Neural cell (in vitro differentiated cells): ENCODE measurements around the gene HSD17B13. TPM values are rescaled to one million over a fixed set of nuclear protein-coding genes. Genes with fewer than 3 reads are reported as not detected.

Experiments used
- H2AFZ ChIP-seq: fragments of 200-600, 300-800 bp; sonication (generic), shearing (Covaris generic); 2 replicates; pipeline ENCODE4 v1.6.0; 2014; ENCODE audit warnings: low read depth, mild to moderate bottlenecking, antibody characterized with exemption, low read length, moderate library complexity
- H3F3A ChIP-seq: fragments of 200-600 bp; shearing (Covaris generic); 2 replicates; pipeline ENCODE4 v1.6.1; 2016; ENCODE audit warnings: mild to moderate bottlenecking, moderate library complexity, mixed read lengths, antibody characterized with exemption, low read length; ENCODE audit not compliant: insufficient read depth, poor library complexity, severe bottlenecking
- H3K27ac ChIP-seq: fragments of 200-600, 300-800 bp; sonication (generic), shearing (Covaris generic); 2 replicates; pipeline ENCODE4 v1.5.1; 2014; ENCODE audit warnings: mild to moderate bottlenecking, low read length, moderate library complexity
- H3K27me3 ChIP-seq: fragments of 300-800, 200-600 bp; sonication (generic), shearing (Covaris generic); 2 replicates; pipeline ENCODE4 v1.6.0; 2014; ENCODE audit warnings: mild to moderate bottlenecking, low read depth, low read length, moderate library complexity; ENCODE audit not compliant: insufficient read depth
- H3K36me3 ChIP-seq: fragments of 300-800, 200-600 bp; sonication (generic), shearing (Covaris generic); 2 replicates; pipeline ENCODE4 v1.5.1; 2014; ENCODE audit warnings: mild to moderate bottlenecking, antibody characterized with exemption, low read length, moderate library complexity; ENCODE audit not compliant: insufficient read depth
- H3K4me2 ChIP-seq: fragments of 300-800, 200-600 bp; sonication (generic), shearing (Covaris generic); 2 replicates; pipeline ENCODE4 v1.6.0; 2014; ENCODE audit warnings: mild to moderate bottlenecking, low read length
- H3K4me3 ChIP-seq: fragments of 300-800, 200-600 bp; sonication (generic), shearing (Covaris generic); 2 replicates; pipeline ENCODE4 v1.5.1; 2014; ENCODE audit warnings: mild to moderate bottlenecking, low read length, moderate library complexity
- H3K79me2 ChIP-seq: fragments of 200-600 bp; shearing (Covaris generic); replicated peaks from 2 replicates; pipeline ENCODE4 v1.6.0; 2014; ENCODE audit warnings: mild to moderate bottlenecking, low read length, moderate library complexity; ENCODE audit not compliant: insufficient read depth
- H3K9ac ChIP-seq: fragments of 300-800, 200-600 bp; sonication (generic), shearing (Covaris generic); 2 replicates; pipeline ENCODE4 v1.6.1; 2016; ENCODE audit warnings: mild to moderate bottlenecking, low read length, mixed read lengths
- H3K9me2 ChIP-seq: fragments of 200-600 bp; shearing (Covaris generic); 2 replicates; pipeline ENCODE4 v1.6.1; 2016; ENCODE audit warnings: mild to moderate bottlenecking, low read length, mixed read lengths; ENCODE audit not compliant: insufficient read depth
- H3K9me3 ChIP-seq: fragments of 200-600, 300-800 bp; sonication (generic), shearing (Covaris generic); 2 replicates; pipeline ENCODE4 v1.6.1; 2016; ENCODE audit warnings: mild to moderate bottlenecking, mixed run types, low read length, moderate library complexity, mixed read lengths
- H4K20me1 ChIP-seq: fragments of 200-600 bp; shearing (Covaris generic); 2 replicates; pipeline ENCODE4 v1.6.1; 2016; ENCODE audit warnings: mild to moderate bottlenecking, mixed run types; ENCODE audit not compliant: insufficient read depth
- CTCF ChIP-seq: fragments of 450-650 bp; IDR thresholded peaks from 2 replicates; pipeline ENCODE4 v1.5.1; 2014; ENCODE audit warnings: antibody characterized with exemption, mild to moderate bottlenecking, moderate library complexity; ENCODE audit not compliant: poor library complexity, severe bottlenecking
- EP300 ChIP-seq: fragments of 450-650 bp; conservative IDR thresholded peaks from 2 replicates; pipeline ENCODE4 v1.6.1; 2014; ENCODE audit warnings: antibody characterized with exemption, mild to moderate bottlenecking, moderate library complexity; ENCODE audit not compliant: poor library complexity, severe bottlenecking
- EZH2 ChIP-seq: fragments of 200-600, 300-800 bp; shearing (Covaris generic), sonication (generic); IDR thresholded peaks from 2 replicates; pipeline ENCODE4 v1.6.1; 2014; ENCODE audit warnings: antibody characterized with exemption, low read length, borderline replicate concordance, mild to moderate bottlenecking; ENCODE audit not compliant: insufficient read depth, poor library complexity, severe bottlenecking
- MXI1 ChIP-seq: fragments of 450-650 bp; conservative IDR thresholded peaks from 2 replicates; pipeline ENCODE4 v1.6.1; 2014; ENCODE audit warnings: antibody characterized with exemption, mild to moderate bottlenecking; ENCODE audit not compliant: poor library complexity, severe bottlenecking
- POLR2AphosphoS5 ChIP-seq: IDR thresholded peaks from 2 replicates; pipeline ENCODE4 v1.6.1; 2012
- RAD21 ChIP-seq: fragments of 450-650 bp; conservative IDR thresholded peaks from 2 replicates; pipeline ENCODE4 v1.6.1; 2014; ENCODE audit warnings: antibody characterized with exemption, mild to moderate bottlenecking, moderate library complexity
- SMC3 ChIP-seq: fragments of 450-650 bp; conservative IDR thresholded peaks from 2 replicates; pipeline ENCODE4 v1.6.1; 2014; ENCODE audit warnings: antibody characterized with exemption, mild to moderate bottlenecking, moderate library complexity; ENCODE audit not compliant: poor library complexity
- TAF1 ChIP-seq: IDR thresholded peaks from 2 replicates; pipeline ENCODE4 v1.6.1; 2012; ENCODE audit warnings: low read depth
- polyA plus RNA-seq: library from polyadenylated mRNA; depleted of rRNA; stranded (reverse); fragments of >200 nt; gene quantifications from 2 replicates; pipeline ENCODE4 v1.2.3, GENCODE V29; 2014
- TF ChIP-seq, protein P1 (sequence below): IDR thresholded peaks from 2 replicates; pipeline ENCODE4 v1.6.1; 2012; ENCODE audit warnings: borderline replicate concordance

Gene HSD17B13
- polyA plus RNA-seq, 1 donor from 2014 or later: not detected

DNA sequence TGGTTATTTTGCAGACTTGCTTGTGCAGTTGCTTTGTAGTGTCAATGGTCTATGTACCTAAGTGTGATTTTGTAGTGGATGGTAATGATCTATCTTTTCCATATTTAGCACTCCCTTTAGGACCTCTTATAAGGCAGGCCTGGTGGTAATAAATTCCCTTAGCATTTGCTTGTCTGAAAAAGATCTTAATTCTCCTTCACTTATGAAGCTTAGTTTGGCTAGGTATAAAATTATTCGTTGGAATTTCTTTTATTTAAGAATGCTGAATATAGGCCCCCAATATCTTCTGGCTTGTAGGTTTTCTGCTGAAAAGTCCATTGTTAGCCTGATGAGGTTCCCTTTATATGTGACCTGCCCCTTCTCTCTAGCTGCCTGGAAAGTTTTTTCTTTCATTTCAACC, 10.6 kb upstream of the HSD17B13 start:
- Histone ChIP-seq H3K9me2 (no peaks in the 10 kb centered on the region), H3F3A (no peaks in the 10 kb centered on the region), H3K4me3 (no peak overlapping the region), H3K79me2 (no peaks in the 10 kb centered on the region), H3K27ac (no peak overlapping the region), H2AFZ (no peak overlapping the region), H3K9me3 (no peaks in the 10 kb centered on the region), H3K9ac (no peak overlapping the region), H4K20me1 (no peaks in the 10 kb centered on the region), H3K27me3 (no peaks in the 10 kb centered on the region), H3K4me2 (no peak overlapping the region), H3K36me3 (no peaks in the 10 kb centered on the region)
- TF ChIP-seq, protein P1, sequence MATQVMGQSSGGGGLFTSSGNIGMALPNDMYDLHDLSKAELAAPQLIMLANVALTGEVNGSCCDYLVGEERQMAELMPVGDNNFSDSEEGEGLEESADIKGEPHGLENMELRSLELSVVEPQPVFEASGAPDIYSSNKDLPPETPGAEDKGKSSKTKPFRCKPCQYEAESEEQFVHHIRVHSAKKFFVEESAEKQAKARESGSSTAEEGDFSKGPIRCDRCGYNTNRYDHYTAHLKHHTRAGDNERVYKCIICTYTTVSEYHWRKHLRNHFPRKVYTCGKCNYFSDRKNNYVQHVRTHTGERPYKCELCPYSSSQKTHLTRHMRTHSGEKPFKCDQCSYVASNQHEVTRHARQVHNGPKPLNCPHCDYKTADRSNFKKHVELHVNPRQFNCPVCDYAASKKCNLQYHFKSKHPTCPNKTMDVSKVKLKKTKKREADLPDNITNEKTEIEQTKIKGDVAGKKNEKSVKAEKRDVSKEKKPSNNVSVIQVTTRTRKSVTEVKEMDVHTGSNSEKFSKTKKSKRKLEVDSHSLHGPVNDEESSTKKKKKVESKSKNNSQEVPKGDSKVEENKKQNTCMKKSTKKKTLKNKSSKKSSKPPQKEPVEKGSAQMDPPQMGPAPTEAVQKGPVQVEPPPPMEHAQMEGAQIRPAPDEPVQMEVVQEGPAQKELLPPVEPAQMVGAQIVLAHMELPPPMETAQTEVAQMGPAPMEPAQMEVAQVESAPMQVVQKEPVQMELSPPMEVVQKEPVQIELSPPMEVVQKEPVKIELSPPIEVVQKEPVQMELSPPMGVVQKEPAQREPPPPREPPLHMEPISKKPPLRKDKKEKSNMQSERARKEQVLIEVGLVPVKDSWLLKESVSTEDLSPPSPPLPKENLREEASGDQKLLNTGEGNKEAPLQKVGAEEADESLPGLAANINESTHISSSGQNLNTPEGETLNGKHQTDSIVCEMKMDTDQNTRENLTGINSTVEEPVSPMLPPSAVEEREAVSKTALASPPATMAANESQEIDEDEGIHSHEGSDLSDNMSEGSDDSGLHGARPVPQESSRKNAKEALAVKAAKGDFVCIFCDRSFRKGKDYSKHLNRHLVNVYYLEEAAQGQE: no peak
- TF ChIP-seq CTCF (no peak), MXI1 (no peak), RAD21 (no peak), SMC3 (no peak), POLR2AphosphoS5 (no peak), EP300 (no peak), TAF1 (no peak), EZH2 (no peak)

GRCh38 chr4:87330761-87331160, 8.1 kb upstream of the HSD17B13 start:
- H3K27ac ChIP-seq: no peak overlapping the region
- no peaks in the 10 kb centered on the region for H4K20me1 ChIP-seq
- no peak overlapping the region for H3K4me3 ChIP-seq
- H3K79me2 ChIP-seq: no peaks in the 10 kb centered on the region
- no peaks in the 10 kb centered on the region for H3K36me3 ChIP-seq
- no peaks in the 10 kb centered on the region for H3K9me3 ChIP-seq
- H3K4me2 ChIP-seq: no peak overlapping the region
- no peaks in the 10 kb centered on the region for H3K9me2 ChIP-seq
- H3F3A ChIP-seq: no peaks in the 10 kb centered on the region
- no peaks in the 10 kb centered on the region for H3K27me3 ChIP-seq
- TF ChIP-seq CTCF (no peak), RAD21 (no peak), POLR2AphosphoS5 (no peak), MXI1 (no peak), EZH2 (no peak), EP300 (no peak), TAF1 (no peak), SMC3 (no peak)
- TF ChIP-seq, protein P1: no peak
- H2AFZ ChIP-seq: no peak overlapping the region
- no peak overlapping the region for H3K9ac ChIP-seq
